ENCODE data around the gene UGT1A6.

DNA sequence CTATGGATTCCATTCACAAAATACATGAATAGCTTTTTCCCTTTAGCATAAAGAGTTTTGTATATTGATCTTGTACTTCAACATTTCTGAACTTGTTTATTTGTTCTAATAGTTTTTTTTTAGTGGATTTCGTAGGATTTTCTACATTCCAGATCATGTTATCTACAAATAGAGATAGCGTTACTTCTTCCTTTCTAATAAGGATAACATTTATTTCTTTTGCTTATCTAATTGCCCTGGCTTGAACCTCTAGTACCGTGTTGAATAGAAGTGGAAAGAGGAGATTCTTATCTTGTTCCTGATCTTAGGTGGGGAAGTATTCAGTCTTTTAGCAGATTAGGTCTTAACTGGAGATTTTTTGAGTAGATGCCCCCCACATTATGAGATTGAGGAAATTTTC, 9.5 kb downstream of the UGT1A6 start:
- TF ChIP-seq, protein P1, sequence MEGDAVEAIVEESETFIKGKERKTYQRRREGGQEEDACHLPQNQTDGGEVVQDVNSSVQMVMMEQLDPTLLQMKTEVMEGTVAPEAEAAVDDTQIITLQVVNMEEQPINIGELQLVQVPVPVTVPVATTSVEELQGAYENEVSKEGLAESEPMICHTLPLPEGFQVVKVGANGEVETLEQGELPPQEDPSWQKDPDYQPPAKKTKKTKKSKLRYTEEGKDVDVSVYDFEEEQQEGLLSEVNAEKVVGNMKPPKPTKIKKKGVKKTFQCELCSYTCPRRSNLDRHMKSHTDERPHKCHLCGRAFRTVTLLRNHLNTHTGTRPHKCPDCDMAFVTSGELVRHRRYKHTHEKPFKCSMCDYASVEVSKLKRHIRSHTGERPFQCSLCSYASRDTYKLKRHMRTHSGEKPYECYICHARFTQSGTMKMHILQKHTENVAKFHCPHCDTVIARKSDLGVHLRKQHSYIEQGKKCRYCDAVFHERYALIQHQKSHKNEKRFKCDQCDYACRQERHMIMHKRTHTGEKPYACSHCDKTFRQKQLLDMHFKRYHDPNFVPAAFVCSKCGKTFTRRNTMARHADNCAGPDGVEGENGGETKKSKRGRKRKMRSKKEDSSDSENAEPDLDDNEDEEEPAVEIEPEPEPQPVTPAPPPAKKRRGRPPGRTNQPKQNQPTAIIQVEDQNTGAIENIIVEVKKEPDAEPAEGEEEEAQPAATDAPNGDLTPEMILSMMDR (IDR thresholded peaks at IDR 0.05 in 4 of 5, conservative IDR thresholded peaks at IDR 0.05 in 1 of 5), result no peak
- no peak for TF ChIP-seq POLR2A (IDR thresholded peaks at IDR 0.05)
